ENCODE results near the gene NAALADL2.

The NAALADL2 gene

GRCh38 chr3:174907628-174908407 lies 48.7 kb downstream of the NAALADL2 start:
- in situ Hi-C loops (cut with HindIII; ENCODE audit: low pct_unique_long_range_greater_than_20kb, low sequenced_read_pairs) = no loop called here
- no peak for TF ChIP-seq JUND (IDR thresholded peaks at IDR 0.05; ENCODE audit: low read depth)

DNA sequence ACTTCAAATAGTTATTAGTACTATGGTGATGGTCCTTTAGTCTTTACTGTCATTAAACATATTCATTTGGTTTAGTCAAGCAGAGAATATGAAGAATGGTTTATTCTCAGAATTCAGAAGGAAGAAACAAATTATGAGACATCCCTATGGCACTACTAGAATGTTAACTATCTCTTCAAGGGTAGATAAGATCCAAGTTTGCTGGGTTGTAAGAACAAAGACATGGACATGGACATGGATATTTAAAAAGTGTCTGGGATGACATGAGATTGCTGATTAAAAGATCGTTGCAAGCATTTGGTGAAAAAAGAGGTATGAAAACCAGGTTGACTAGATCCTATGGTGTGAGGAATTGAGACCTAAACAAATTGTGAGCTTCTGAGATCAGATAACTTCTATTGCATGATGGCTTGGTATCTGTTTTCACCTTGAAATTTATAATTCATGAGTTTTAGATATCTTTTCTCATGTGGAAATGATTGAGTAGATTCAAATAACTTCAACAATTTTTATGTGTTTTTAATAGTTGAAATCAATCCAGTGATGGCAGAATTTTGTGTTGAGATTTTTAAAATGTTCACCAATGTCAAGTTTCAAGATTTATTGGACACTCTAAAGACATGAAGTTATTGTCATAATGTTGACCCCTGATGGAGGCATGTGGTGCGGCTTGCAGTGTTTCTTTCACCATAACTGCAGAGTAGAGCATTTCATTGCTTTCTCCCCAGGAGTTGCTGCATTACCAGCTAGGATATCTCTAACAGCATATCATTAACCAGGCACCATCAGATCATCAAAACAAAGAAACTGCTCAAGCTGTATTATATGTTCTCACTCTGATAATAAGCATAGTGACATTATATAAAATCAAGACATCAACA lies 72.6 kb downstream of the NAALADL2 start:
- no peak for TF ChIP-seq JUND (IDR thresholded peaks at IDR 0.05; ENCODE audit: low read depth)
- in situ Hi-C loops (cut with HindIII; ENCODE audit: low pct_unique_long_range_greater_than_20kb, low sequenced_read_pairs) = no loop called here
- DNase-seq (ENCODE audit: low read depth in 1 of 2, low spot score in 1 of 2) = no peak

More at GRCh38 chr3:174907628-174908407, 48.7 kb downstream of the NAALADL2 start:
- DNase-seq (ENCODE audit: low read depth in 1 of 2, low spot score in 1 of 2) = peak in 1 of 2 experiments; percentile 32

DNA sequence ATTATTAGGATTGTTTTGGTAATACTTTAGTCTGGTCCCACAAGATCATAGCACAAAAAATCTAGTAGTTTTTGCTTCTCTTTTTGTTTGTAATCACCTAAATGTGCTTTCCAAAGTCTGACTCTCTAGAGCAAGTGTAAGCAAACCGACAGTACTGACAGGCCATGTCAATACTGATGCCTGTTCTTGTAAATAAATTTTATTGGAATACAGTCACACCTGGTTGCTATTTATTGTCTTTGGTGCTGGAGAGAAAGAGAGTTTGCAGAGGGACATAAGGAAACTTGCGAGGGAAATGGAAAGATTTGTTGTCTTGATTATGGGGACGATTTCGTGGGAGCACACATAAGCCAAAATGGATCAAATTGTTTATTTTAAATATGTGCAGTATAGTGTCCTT lies 77.5 kb downstream of the NAALADL2 start:
- TF ChIP-seq JUND (IDR thresholded peaks at IDR 0.05; ENCODE audit: low read depth) = no peak
- no peak for DNase-seq (ENCODE audit: low read depth in 1 of 2, low spot score in 1 of 2)
- in situ Hi-C loops (cut with HindIII; ENCODE audit: low pct_unique_long_range_greater_than_20kb, low sequenced_read_pairs) = no loop called here

- no peak for TF ChIP-seq JUND (IDR thresholded peaks at IDR 0.05; ENCODE audit: low read depth)
- DNase-seq (ENCODE audit: low read depth in 1 of 2, low spot score in 1 of 2) = no peak
- in situ Hi-C loops (cut with HindIII; ENCODE audit: low pct_unique_long_range_greater_than_20kb, low sequenced_read_pairs) = no loop called here
Measured at GRCh38 chr3:174937478-174937877, 78.3 kb downstream of the NAALADL2 start.

- TF ChIP-seq JUND (IDR thresholded peaks at IDR 0.05; ENCODE audit: low read depth) = no peak
- no peak for DNase-seq (ENCODE audit: low read depth in 1 of 2, low spot score in 1 of 2)
- in situ Hi-C loops (cut with HindIII; ENCODE audit: low pct_unique_long_range_greater_than_20kb, low sequenced_read_pairs) = no loop called here
Measured at GRCh38 chr3:174938102-174938501, 79.0 kb downstream of the NAALADL2 start.

DNA sequence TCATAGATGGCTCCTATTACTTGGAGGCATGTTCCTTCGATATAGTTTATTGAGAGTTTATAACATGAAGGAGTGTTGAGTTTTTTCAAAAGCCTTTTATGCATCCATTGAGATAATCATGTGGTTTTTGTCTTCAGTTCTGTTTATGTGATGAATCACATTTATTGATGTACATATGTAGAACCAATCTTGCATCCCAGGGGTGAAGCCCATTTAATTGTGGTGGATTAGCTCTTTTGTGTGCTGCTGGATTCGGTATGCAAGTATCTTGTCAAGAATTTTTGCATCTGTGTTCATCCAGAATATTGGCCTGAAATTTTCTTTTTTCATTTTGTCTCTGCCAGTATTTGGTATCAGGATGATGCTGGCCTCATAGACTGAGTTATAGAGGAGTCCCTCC lies 81.0 kb downstream of the NAALADL2 start:
- in situ Hi-C loops (cut with HindIII; ENCODE audit: low pct_unique_long_range_greater_than_20kb, low sequenced_read_pairs) = no loop called here
- DNase-seq (ENCODE audit: low read depth in 1 of 2, low spot score in 1 of 2) = no peak
- no peak for TF ChIP-seq JUND (IDR thresholded peaks at IDR 0.05; ENCODE audit: low read depth)

DNA sequence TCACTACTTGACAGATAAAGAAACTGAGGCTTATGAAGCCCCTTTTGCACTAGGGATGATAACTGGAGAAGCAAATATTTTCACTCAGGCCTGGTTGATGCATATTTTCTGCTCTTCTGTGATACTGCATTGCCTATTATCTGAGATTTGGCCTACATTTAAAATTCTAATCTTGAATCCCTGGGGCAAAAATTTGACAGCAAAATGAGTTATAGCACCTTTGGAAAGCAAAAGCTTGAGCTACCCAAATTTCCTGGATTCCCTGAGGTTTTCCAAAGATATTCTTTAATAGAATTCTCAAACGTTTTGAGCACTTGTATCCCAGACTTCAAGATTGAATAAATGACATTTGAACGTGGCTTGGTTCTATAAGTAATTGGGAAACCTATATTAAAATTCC lies 86.1 kb downstream of the NAALADL2 start:
- in situ Hi-C loops (cut with HindIII; ENCODE audit: low pct_unique_long_range_greater_than_20kb, low sequenced_read_pairs) = no loop called here
- no peak for TF ChIP-seq JUND (IDR thresholded peaks at IDR 0.05; ENCODE audit: low read depth)

DNA sequence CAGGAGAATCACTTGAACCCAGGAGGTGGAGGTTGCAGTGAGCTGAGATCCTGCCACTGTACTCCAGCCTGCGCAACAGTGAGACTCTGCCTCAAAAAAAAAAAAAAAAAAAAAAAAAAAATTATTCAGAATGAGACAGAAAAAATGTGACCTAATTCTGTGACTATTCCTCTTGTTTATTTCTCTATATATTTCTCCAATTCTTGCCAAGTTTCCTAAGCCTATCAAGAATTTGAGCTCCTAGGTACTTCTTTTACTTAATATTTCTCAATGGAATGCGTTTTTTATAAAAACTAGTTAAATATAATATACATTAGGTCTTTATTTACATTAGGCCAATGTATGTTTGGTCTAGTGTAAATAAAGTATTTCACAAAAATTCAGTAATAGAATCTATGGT lies 86.8 kb downstream of the NAALADL2 start:
- in situ Hi-C loops (cut with HindIII; ENCODE audit: low pct_unique_long_range_greater_than_20kb, low sequenced_read_pairs) = no loop called here
- TF ChIP-seq JUND (IDR thresholded peaks at IDR 0.05; ENCODE audit: low read depth) = no peak
- no peak for DNase-seq (ENCODE audit: low read depth in 1 of 2, low spot score in 1 of 2)

More for the DNA sequence above, 86.1 kb downstream of the NAALADL2 start:
- DNase-seq (ENCODE audit: low read depth in 1 of 2, low spot score in 1 of 2) = no peak

- peak in 1 of 2 experiments; percentile 76 for DNase-seq (ENCODE audit: low read depth in 1 of 2, low spot score in 1 of 2)
- TF ChIP-seq JUND (IDR thresholded peaks at IDR 0.05; ENCODE audit: low read depth) = no peak
- in situ Hi-C loops (cut with HindIII; ENCODE audit: low pct_unique_long_range_greater_than_20kb, low sequenced_read_pairs) = no loop called here
Measured at GRCh38 chr3:174949523-174949922, 90.4 kb downstream of the NAALADL2 start.

GRCh38 chr3:174951034-174951433 lies 91.9 kb downstream of the NAALADL2 start:
- in situ Hi-C loops (cut with HindIII; ENCODE audit: low pct_unique_long_range_greater_than_20kb, low sequenced_read_pairs) = no loop called here
- no peak for TF ChIP-seq JUND (IDR thresholded peaks at IDR 0.05; ENCODE audit: low read depth)
- DNase-seq (ENCODE audit: low read depth in 1 of 2, low spot score in 1 of 2) = no peak

DNA sequence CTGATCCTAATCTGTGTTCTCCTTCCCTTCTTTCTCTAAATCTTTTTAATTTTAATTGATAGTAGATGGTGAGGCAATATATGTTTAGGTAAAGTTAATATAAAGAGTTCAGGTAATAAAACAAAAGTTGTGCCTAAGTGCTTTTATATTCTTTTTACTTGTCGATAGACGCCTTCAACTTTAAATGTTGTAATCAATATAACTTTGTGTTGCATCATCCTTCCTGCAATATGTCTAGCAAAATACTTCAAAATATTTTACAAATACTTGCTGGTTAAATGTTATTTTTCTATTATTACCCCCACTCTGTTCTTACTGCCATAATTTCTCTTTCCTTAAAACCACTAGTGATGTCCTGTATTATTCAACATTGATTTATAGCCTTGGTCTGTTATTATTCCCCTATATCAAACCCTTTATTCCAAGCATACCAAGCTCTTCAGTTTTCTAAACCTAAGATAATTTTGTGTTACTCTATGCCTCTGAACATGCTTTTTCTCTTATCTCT lies 92.4 kb downstream of the NAALADL2 start:
- no peak for DNase-seq (ENCODE audit: low read depth in 1 of 2, low spot score in 1 of 2)
- in situ Hi-C loops (cut with HindIII; ENCODE audit: low pct_unique_long_range_greater_than_20kb, low sequenced_read_pairs) = no loop called here
- TF ChIP-seq JUND (IDR thresholded peaks at IDR 0.05; ENCODE audit: low read depth) = no peak

DNA sequence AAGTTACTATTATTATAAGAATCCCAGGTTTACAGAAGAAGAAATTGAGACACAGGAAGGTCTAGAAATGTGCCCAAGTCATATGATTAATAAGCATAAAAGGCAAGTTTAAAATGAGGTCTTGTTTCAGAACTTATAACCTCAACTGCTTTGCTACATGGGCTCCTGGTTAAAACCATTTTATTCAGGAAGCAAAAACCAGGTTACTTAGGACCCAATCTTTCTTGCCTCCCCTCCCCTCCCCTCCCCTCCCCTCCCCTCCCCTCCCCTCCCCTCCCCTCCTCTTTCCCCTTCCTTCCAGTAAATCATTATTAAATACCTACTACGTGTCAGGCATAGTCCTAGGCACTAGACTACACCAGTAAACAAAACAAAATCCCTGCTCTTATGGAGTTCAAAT lies 93.9 kb downstream of the NAALADL2 start:
- DNase-seq (ENCODE audit: low read depth in 1 of 2, low spot score in 1 of 2) = no peak
- in situ Hi-C loops (cut with HindIII; ENCODE audit: low pct_unique_long_range_greater_than_20kb, low sequenced_read_pairs) = no loop called here
- TF ChIP-seq JUND (IDR thresholded peaks at IDR 0.05; ENCODE audit: low read depth) = no peak

GRCh38 chr3:174955513-174956016 lies 96.4 kb downstream of the NAALADL2 start:
- in situ Hi-C loops (cut with HindIII; ENCODE audit: low pct_unique_long_range_greater_than_20kb, low sequenced_read_pairs) = no loop called here
- TF ChIP-seq JUND (IDR thresholded peaks at IDR 0.05; ENCODE audit: low read depth) = peak; percentile 96
- DNase-seq (ENCODE audit: low read depth in 1 of 2, low spot score in 1 of 2) = peak in 1 of 2 experiments; percentile 67
